GM12892 (cell line): Measurements from ENCODE around the gene COX6A1.

ENCODE experiments used
- POLR2A ChIP-seq: IDR thresholded peaks from 2 replicates; pipeline ENCODE4 v1.6.1; 2011; ENCODE audit warnings: low read depth, low read length, control low read depth
- POLR2AphosphoS5 ChIP-seq: IDR thresholded peaks from 2 replicates; pipeline ENCODE4 v1.6.1; 2011; ENCODE audit warnings: low read depth, low read length, control low read depth
- TAF1 ChIP-seq: IDR thresholded peaks from 2 replicates; pipeline ENCODE4 v1.6.1; 2011; ENCODE audit warnings: low read depth, mild to moderate bottlenecking, control low read depth, low read length, borderline replicate concordance

- no peak for TF ChIP-seq POLR2AphosphoS5
- no peak for TF ChIP-seq POLR2A
- TF ChIP-seq TAF1: no peak
These were observed 36.7 kb downstream of the COX6A1 start for GRCh38 chr12:120474616-120474960.
